ENCODE measurements around the gene DR1.

DR1 gene

DNA sequence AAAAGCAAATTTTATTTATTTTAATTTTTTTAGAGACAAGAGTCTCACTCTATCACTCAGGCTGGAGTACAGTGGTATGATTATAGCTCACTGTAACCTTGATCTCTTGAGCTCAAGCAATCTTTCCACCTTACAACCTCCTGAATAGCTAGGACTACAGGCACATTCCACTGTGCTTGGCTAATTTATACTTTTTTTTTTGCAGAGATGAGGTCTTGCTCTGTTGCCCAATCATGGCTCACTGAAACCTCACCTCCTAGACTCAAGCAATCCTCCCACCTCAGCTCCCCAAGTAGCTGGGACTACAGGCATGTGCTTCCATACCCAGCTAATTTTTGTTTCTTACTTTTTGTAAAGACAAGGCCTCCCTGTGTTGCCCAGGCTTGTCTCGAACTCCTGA is 49.5 kb downstream of the DR1 start:
- DNase-seq: peak; percentile 30

DNA sequence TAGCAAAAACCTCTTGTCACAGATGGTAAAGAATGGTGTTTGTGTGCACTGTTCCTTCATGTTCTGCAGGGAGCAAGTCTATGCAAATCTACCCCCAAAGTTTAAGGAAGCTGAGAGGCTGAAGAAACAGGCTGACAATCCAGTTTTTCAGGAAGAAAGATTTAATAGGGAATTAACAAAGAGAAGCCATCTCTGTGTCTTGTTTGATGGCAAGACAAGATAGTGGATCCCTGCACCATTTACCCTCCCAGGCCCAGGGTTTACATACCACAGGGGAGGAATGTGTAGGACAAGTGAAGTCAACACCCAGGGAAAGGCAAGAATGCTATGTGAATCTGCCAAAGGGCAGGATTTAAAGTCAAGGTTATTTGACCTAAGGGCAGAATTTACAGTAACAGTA is 54.1 kb downstream of the DR1 start:
- no peak for DNase-seq

- no peak for DNase-seq
Observed at GRCh38 chr1:93408203-93408602, 62.5 kb downstream of the DR1 start.

GRCh38 chr1:93411000-93411399 is 65.3 kb downstream of the DR1 start:
- DNase-seq: no peak

- DNase-seq: no peak
Observed at GRCh38 chr1:93414749-93415148, 69.0 kb downstream of the DR1 start.

DNA sequence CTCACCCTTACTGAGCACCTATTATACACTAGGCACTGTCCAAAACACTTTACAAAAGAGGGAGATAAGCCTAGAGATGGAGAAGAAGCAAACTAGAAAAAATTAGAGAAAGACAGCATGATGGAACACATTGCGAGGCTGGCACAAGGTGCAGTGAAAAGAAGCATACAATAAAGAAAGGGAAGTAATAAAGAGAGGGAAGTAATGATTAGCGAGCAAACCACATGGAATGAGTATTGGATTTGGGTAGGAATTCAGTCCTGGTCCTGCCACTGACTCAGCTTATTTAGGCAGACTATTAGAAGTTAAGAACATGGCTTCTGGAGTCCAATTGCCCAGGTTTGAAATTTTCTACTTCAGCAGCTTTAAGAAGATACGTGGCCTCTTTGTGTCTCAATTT is 69.6 kb downstream of the DR1 start:
- DNase-seq: no peak

GRCh38 chr1:93416183-93416582 is 70.5 kb downstream of the DR1 start:
- DNase-seq: no peak
